Astrocyte of the spinal cord (primary cell): ENCODE measurements around the gene APOO.

Experiments used
- DNase-seq: peaks from one replicate; pipeline ENCODE4 v3.0.0; 2011; ENCODE audit warnings: low read depth, low spot score
- H3K4me3 ChIP-seq: 2 replicates; pipeline ENCODE4 v1.5.1; 2011; ENCODE audit warnings: low read depth, mild to moderate bottlenecking, low read length, moderate library complexity
- in situ Hi-C: cut with HindIII; loops from 2 replicates; pipeline ENCODE4 v1.10.0; 2017; ENCODE audit warnings: low sequenced_read_pairs
- TF ChIP-seq, protein P1 (sequence below): IDR thresholded peaks from 2 replicates; pipeline ENCODE4 v1.5.1; 2012; ENCODE audit warnings: low read depth, mild to moderate bottlenecking, low read length, inconsistent platforms

APOO gene

DNA sequence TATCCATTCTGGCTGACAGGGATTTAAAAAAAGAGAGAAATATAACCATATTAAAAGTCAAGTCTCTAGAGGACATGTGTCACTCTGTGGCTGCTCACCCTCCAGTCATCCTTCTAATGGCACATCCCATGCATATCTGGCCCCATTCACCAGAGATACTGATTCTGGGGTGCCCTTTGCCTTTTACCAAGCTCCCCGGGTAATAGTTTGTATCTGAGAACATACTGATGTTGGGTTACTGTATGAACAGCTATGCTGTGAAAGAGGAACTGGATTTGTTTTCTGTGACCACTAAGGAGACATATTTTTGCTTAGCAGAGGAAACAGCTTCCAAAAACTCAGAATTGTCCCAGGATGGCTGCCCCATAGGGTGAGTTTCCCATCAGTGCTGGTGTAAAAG lies 68.8 kb downstream of the APOO start:
- TF ChIP-seq, protein P1, sequence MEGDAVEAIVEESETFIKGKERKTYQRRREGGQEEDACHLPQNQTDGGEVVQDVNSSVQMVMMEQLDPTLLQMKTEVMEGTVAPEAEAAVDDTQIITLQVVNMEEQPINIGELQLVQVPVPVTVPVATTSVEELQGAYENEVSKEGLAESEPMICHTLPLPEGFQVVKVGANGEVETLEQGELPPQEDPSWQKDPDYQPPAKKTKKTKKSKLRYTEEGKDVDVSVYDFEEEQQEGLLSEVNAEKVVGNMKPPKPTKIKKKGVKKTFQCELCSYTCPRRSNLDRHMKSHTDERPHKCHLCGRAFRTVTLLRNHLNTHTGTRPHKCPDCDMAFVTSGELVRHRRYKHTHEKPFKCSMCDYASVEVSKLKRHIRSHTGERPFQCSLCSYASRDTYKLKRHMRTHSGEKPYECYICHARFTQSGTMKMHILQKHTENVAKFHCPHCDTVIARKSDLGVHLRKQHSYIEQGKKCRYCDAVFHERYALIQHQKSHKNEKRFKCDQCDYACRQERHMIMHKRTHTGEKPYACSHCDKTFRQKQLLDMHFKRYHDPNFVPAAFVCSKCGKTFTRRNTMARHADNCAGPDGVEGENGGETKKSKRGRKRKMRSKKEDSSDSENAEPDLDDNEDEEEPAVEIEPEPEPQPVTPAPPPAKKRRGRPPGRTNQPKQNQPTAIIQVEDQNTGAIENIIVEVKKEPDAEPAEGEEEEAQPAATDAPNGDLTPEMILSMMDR, result no peak
- in situ Hi-C loops, result no loop called here
- no peak overlapping the region for H3K4me3 ChIP-seq
- DNase-seq, result no peak

DNA sequence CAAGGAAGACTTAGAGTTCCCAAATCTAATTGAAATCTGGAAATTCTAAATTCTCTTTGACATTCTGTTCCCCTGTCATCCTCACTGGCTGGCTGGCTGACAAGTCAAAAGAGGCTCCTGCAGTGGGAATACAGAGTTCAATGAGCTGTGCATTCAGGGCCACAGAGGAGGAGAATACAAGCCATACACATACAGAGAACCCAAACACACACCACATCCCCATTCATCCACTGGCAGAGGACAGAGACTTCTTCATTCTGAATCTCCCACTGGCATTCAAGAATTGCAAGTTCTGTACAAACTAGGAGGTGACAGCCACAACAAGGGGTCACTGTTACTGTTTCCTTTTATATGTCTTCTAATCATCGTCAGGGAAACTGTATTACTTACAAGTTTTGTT lies 75.0 kb downstream of the APOO start:
- no peak for DNase-seq
- TF ChIP-seq, protein P1, result no peak
- in situ Hi-C loops, result no loop called here
- H3K4me3 ChIP-seq, result no peak overlapping the region

DNA sequence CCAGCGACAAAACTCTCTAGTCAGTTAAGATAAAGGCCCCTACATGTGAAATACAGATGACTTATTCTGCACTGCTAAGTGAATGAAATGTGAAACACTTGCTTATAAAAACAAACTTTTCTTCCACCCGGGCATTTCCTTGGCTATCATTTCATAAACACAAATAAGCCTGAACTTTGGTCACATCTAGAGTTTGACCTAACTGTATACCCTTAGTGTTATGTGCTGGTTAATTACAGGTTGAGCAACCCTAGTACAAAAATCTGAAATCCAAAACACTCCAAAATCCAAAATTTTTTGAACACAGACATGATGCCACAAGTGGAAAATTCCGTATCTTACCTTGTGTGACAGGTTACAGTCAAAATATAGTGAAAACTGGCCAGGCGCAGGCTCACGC lies 78.9 kb downstream of the APOO start:
- H3K4me3 ChIP-seq, result no peak overlapping the region
- no peak for DNase-seq
- TF ChIP-seq, protein P1, result no peak
- in situ Hi-C loops, result no loop called here

DNA sequence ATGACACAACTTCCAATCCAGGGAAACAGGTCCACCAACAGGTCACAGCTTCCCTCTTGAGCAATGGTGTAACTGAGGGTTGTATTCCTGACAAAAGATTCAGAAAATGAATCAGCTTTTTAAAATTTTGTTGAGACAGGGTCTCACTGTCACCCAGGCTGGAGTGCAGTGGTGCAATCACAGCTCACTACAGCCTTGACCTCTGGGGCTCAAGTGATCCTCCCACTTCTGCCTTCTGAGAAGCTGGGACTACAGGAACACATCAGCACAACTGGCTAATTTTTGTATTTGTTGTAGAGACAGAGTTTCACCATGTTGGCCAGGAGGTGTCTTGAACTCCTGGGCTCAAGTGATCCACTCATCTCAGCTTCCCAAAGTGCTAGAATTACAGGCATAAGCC lies 81.1 kb downstream of the APOO start:
- in situ Hi-C loops, result no loop called here
- H3K4me3 ChIP-seq, result no peak overlapping the region
- TF ChIP-seq, protein P1, result no peak
- no peak for DNase-seq

DNA sequence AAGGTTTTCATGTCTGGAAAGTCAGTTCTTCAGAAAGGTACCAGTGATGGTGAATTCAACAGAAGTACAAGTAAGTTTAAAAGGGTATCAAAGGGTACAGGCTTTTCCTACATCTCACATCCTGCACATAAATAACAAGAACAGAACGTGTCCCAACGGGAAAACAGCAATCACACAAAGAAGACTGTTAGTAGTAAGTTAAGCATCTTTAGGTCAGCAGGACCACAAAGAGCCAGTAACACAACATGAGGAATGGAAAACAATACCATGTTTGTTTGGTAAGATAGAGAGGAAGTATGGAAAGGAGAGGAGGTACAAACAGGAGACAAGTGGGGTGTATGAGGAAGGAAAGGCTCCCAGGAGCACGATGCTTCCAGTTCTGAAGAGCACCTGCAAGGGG lies 81.5 kb downstream of the APOO start:
- in situ Hi-C loops, result no loop called here
- DNase-seq, result no peak
- TF ChIP-seq, protein P1, result no peak
- no peak overlapping the region for H3K4me3 ChIP-seq

DNA sequence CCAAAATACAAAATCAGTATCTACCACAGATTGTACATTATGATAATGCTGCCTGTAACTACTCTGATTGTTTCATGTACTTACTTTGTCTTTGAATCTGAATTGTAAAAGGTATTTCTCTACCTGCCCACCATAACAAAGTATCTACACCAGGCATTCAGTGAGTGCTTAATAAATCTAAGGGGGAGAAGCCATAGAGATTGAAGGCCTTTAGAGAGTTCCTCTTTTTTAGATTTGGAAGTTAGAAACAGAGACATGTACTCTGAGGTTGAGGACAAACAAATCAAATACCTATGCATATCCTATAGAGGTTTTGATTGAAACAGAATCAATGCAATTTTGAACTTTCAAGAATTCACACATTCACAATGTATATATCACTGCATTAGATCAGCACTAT lies 82.1 kb downstream of the APOO start:
- TF ChIP-seq, protein P1, result no peak
- DNase-seq, result no peak
- in situ Hi-C loops, result no loop called here
- H3K4me3 ChIP-seq, result no peak overlapping the region

DNA sequence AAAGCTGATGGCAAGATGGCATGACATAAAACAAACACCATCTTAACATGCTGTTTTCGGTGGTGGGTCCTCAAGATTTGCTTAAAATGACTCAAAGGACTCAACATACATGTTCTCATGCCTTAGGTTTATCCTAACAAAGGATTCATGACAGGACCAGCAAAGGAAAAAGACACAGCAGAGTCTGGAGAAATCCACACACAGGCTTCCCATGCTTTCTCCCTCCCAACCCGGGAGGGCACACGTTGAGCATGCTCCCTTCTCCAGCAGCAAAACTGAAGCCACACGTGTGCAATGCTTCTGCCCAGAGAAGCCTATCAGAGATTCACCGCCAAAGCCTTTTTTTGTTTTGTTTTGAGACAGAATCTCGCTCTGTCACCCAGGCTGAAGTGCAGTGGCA lies 84.9 kb downstream of the APOO start:
- DNase-seq, result no peak
- in situ Hi-C loops, result no loop called here
- TF ChIP-seq, protein P1, result no peak
- no peak overlapping the region for H3K4me3 ChIP-seq
